ENCODE results near the gene SLC35F3. TPM values are rescaled to one million over a fixed set of nuclear protein-coding genes. Genes with fewer than 3 reads are reported as not detected.

Gene SLC35F3
- total and polyA plus RNA-seq, 9 of the 15 experiments (the other 6 are each of a cell fraction or from before 2014, with no cell fraction given): 0.04 to 0.07 (median 0.04) TPM; not detected in 6

- no peak for TF ChIP-seq ZBTB11 (CRISPR knock-in tag; IDR thresholded peaks at IDR 0.05)
- no peak for TF ChIP-seq ZC3H8 (IDR thresholded peaks at IDR 0.05)
- no peak for TF ChIP-seq MBD2 (IDR thresholded peaks at IDR 0.05; ENCODE audit: borderline replicate concordance, low read depth)
- TF ChIP-seq TBL1XR1 (IDR thresholded peaks at IDR 0.05; ENCODE audit: low read length in 2 of 2): no peak
- TF ChIP-seq FOXJ2 (tag; IDR thresholded peaks at IDR 0.05): no peak
- no peak for TF ChIP-seq PHTF2 (CRISPR knock-in tag; IDR thresholded peaks at IDR 0.05)
- no peak for TF ChIP-seq ARID2 (IDR thresholded peaks at IDR 0.05)
- no peak for TF ChIP-seq IFI16 (CRISPR knock-in tag; IDR thresholded peaks at IDR 0.05)
Observed at GRCh38 chr1:234313171-234313570, 408.7 kb downstream of the SLC35F3 start (continued).

- no TSS peak for BruUV-seq (replicated peaks)
- DNase-seq (ENCODE audit: extremely low read depth in 1 of 4, low spot score in 3 of 4) (no peak), FAIRE-seq (no peak), ATAC-seq (no peak)
- H3K4me1 ChIP-seq (replicated peaks in 1 of 2; ENCODE audit: control insufficient read depth in 2 of 2, insufficient read depth in 2 of 2, low read length in 2 of 2): peaks cover 0 to 2% of the 10 kb centered on the region in 2 experiments; a peak in 1 of 5 replicates
- no peaks in the 10 kb centered on the region for H3K36me3 ChIP-seq (ENCODE audit: control insufficient read depth, insufficient read depth, low read length)
- no peaks in the 10 kb centered on the region for H3K9me3 ChIP-seq (replicated peaks; ENCODE audit: control insufficient read depth, insufficient read depth, low read depth, low read length)
- H3K27me3 ChIP-seq (ENCODE audit: control insufficient read depth in 2 of 2, insufficient read depth in 2 of 2, low read length in 2 of 2): peaks cover 60 to 72% of the 10 kb centered on the region in 2 experiments
- in situ Hi-C loops (cut with MboI): no loop called here
- 4% methylated on average over 6 of the region's 6 CpGs for WGBS (ENCODE audit: insufficient coverage, low coverage, missing lambda C conversion rate)
- H3K27ac ChIP-seq (ENCODE audit: extremely low read depth, low read depth, low read length): no peak overlapping the region
- no peak overlapping the region for H3K4me3 ChIP-seq
- no peaks in the 10 kb centered on the region for H3K79me2 ChIP-seq (ENCODE audit: control insufficient read depth, insufficient read depth, low read length)
- peaks cover 3% of the 10 kb centered on the region; the same call in 1 of the 2 replicates for H4K20me1 ChIP-seq (replicated peaks; ENCODE audit: control insufficient read depth, insufficient read depth, low read length)
- intact Hi-C loops (cut with micrococcal nuclease): loop anchor here (10.0 kb wide), 2 partner anchors 100 to 920 kb away; no protein-coding TSS in a partner anchor
- ChIA-PET CTCF (ENCODE audit: low intra/inter-chr PET ratio) (no interaction called here), POLR2A (interaction anchor here (0.6 kb wide), 1 partner anchor 215 kb away, joined by 3 read pairs; no protein-coding TSS in a partner anchor)
- no peaks in the 10 kb centered on the region for H3K9me1 ChIP-seq (ENCODE audit: control insufficient read depth, insufficient read depth, low read length)
- TF ChIP-seq ZNF41 (CRISPR knock-in tag; conservative IDR thresholded peaks at IDR 0.05) (no peak), ASH1L (IDR thresholded peaks at IDR 0.05; ENCODE audit: borderline replicate concordance, low read depth, partially characterized antibody) (no peak), ZFPM2 (CRISPR knock-in tag; IDR thresholded peaks at IDR 0.05) (no peak), NUFIP1 (IDR thresholded peaks at IDR 0.05; ENCODE audit: partially characterized antibody) (no peak), ZNF785 (CRISPR knock-in tag; IDR thresholded peaks at IDR 0.05) (no peak), CC2D1A (IDR thresholded peaks at IDR 0.05) (no peak), HES1 (IDR thresholded peaks at IDR 0.05; ENCODE audit: low read depth) (no peak), POLR2A (conservative IDR thresholded peaks at IDR 0.05) (no peak), ZNF146 (CRISPR knock-in tag; IDR thresholded peaks at IDR 0.05; ENCODE audit: unreplicated experiment) (no peak), KDM2B (CRISPR knock-in tag; IDR thresholded peaks at IDR 0.05) (no peak), SMARCE1 (IDR thresholded peaks at IDR 0.05) (no peak), ZNF699 (CRISPR knock-in tag; IDR thresholded peaks at IDR 0.05; ENCODE audit: insufficient replicate concordance) (no peak), MTF1 (CRISPR knock-in tag; IDR thresholded peaks at IDR 0.05; ENCODE audit: borderline replicate concordance) (no peak), GTF2E2 (tag; IDR thresholded peaks at IDR 0.05) (no peak)
- H3K4me2 ChIP-seq (ENCODE audit: insufficient read depth, low read length): no peak overlapping the region
- no peak overlapping the region for H3K9ac ChIP-seq (ENCODE audit: insufficient read depth in 1 of 2, low read depth in 2 of 2, low read length in 2 of 2)
- H2AFZ ChIP-seq (ENCODE audit: low read depth, low read length): no peak overlapping the region
Observed at GRCh38 chr1:234315091-234315541, 410.6 kb downstream of the SLC35F3 start.

Measured in K562 (cell line).